Stimulated activated memory B cell treated with anti-CD40 and anti-IgM and Interleukin-4, amounts not matched to agents 10 μg/mL and 1 μg/mL and 100 μg/mL, for 72 hours (primary cell): ENCODE results near the gene DRD4.

Source experiments
- ATAC-seq: fragments of 150-1000 bp; cut with Tn5 transposase; 2 replicates; pipeline ENCODE4 v1.10.0; 2021
- H3K27ac Mint-ChIP-seq: one replicate; pipeline ENCODE4 v1.8.0; 2022; ENCODE audit warnings: mild to moderate bottlenecking, mixed read lengths
- H3K27me3 Mint-ChIP-seq: one replicate; pipeline ENCODE4 v1.8.0; 2022; ENCODE audit warnings: mixed read lengths
- H3K36me3 Mint-ChIP-seq: one replicate; pipeline ENCODE4 v1.8.0; 2022; ENCODE audit warnings: mixed read lengths
- H3K4me1 Mint-ChIP-seq: one replicate; pipeline ENCODE4 v1.8.0; 2022; ENCODE audit warnings: mixed read lengths
- H3K4me3 Mint-ChIP-seq: one replicate; pipeline ENCODE4 v1.8.0; 2022; ENCODE audit warnings: mild to moderate bottlenecking, moderate library complexity, mixed read lengths
- H3K9me3 Mint-ChIP-seq: one replicate; pipeline ENCODE4 v1.8.0; 2022; ENCODE audit warnings: mixed read lengths

DRD4 gene

GRCh38 chr11:605286-606129 lies 31.6 kb upstream of the DRD4 start:
- no peak for ATAC-seq
- Mint-ChIP-seq H3K4me3 (no peak overlapping the region), H3K4me1 (no peaks in the 10 kb centered on the region), H3K27me3 (no peaks in the 10 kb centered on the region), H3K9me3 (no peaks in the 10 kb centered on the region), H3K27ac (no peak overlapping the region), H3K36me3 (peaks cover 42% of the 10 kb centered on the region)

- Mint-ChIP-seq H3K36me3 (peaks cover 47% of the 10 kb centered on the region), H3K27me3 (no peaks in the 10 kb centered on the region), H3K4me3 (no peak overlapping the region), H3K4me1 (no peaks in the 10 kb centered on the region), H3K9me3 (no peaks in the 10 kb centered on the region), H3K27ac (no peak overlapping the region)
- no peak for ATAC-seq
These were observed 30.8 kb upstream of the DRD4 start for GRCh38 chr11:606245-606644.

- Mint-ChIP-seq H3K9me3 (no peaks in the 10 kb centered on the region), H3K36me3 (peaks cover 37% of the 10 kb centered on the region), H3K4me3 (no peak overlapping the region), H3K4me1 (no peaks in the 10 kb centered on the region), H3K27me3 (no peaks in the 10 kb centered on the region), H3K27ac (no peak overlapping the region)
- no peak for ATAC-seq
These were observed 29.9 kb upstream of the DRD4 start for GRCh38 chr11:607020-607780.

- Mint-ChIP-seq H3K27me3 (no peaks in the 10 kb centered on the region), H3K4me1 (peaks cover 9% of the 10 kb centered on the region), H3K36me3 (peaks cover 36% of the 10 kb centered on the region), H3K4me3 (no peak overlapping the region), H3K27ac (no peak overlapping the region), H3K9me3 (no peaks in the 10 kb centered on the region)
- no peak for ATAC-seq
These were observed 29.0 kb upstream of the DRD4 start for GRCh38 chr11:607971-608659.

GRCh38 chr11:608791-609251 lies 28.2 kb upstream of the DRD4 start:
- ATAC-seq = no peak
- Mint-ChIP-seq H3K4me3 (no peak overlapping the region), H3K27ac (no peak overlapping the region), H3K4me1 (peaks cover 16% of the 10 kb centered on the region), H3K9me3 (no peaks in the 10 kb centered on the region), H3K36me3 (peaks cover 35% of the 10 kb centered on the region), H3K27me3 (no peaks in the 10 kb centered on the region)

GRCh38 chr11:609341-609811 lies 27.7 kb upstream of the DRD4 start:
- Mint-ChIP-seq H3K4me3 (no peak overlapping the region), H3K36me3 (peaks cover 30% of the 10 kb centered on the region), H3K27ac (no peak overlapping the region)

GRCh38 chr11:610146-610801 lies 26.8 kb upstream of the DRD4 start:
- Mint-ChIP-seq H3K9me3 (no peaks in the 10 kb centered on the region), H3K4me1 (peaks cover 26% of the 10 kb centered on the region), H3K4me3 (no peak overlapping the region), H3K27ac (no peak overlapping the region), H3K36me3 (peaks cover 24% of the 10 kb centered on the region), H3K27me3 (no peaks in the 10 kb centered on the region)
- ATAC-seq = no peak

More at GRCh38 chr11:609341-609811, 27.7 kb upstream of the DRD4 start:
- ATAC-seq = no peak
- H3K9me3 Mint-ChIP-seq = no peaks in the 10 kb centered on the region
- no peaks in the 10 kb centered on the region for H3K27me3 Mint-ChIP-seq
- H3K4me1 Mint-ChIP-seq = peaks cover 22% of the 10 kb centered on the region

GRCh38 chr11:611001-611996 lies 25.8 kb upstream of the DRD4 start:
- H3K4me1 Mint-ChIP-seq = peaks cover 29% of the 10 kb centered on the region
- no peaks in the 10 kb centered on the region for H3K27me3 Mint-ChIP-seq
- H3K27ac Mint-ChIP-seq = no peak overlapping the region
- ATAC-seq = no peak
- peaks cover 24% of the 10 kb centered on the region for H3K36me3 Mint-ChIP-seq
- no peaks in the 10 kb centered on the region for H3K9me3 Mint-ChIP-seq
- H3K4me3 Mint-ChIP-seq = no peak overlapping the region

GRCh38 chr11:612201-612960 lies 24.7 kb upstream of the DRD4 start:
- H3K4me3 Mint-ChIP-seq = no peak overlapping the region
- peaks cover 35% of the 10 kb centered on the region for H3K4me1 Mint-ChIP-seq
- no peaks in the 10 kb centered on the region for H3K27me3 Mint-ChIP-seq
- H3K9me3 Mint-ChIP-seq = no peaks in the 10 kb centered on the region
- peak overlapping the region; percentile 88 for H3K27ac Mint-ChIP-seq
- H3K36me3 Mint-ChIP-seq = peaks cover 20% of the 10 kb centered on the region
- ATAC-seq = no peak

GRCh38 chr11:612961-613300 lies 24.1 kb upstream of the DRD4 start:
- H3K9me3 Mint-ChIP-seq = no peaks in the 10 kb centered on the region
- H3K27ac Mint-ChIP-seq = peak overlapping the region; percentile 88
- no peak for ATAC-seq
- no peaks in the 10 kb centered on the region for H3K27me3 Mint-ChIP-seq
- peaks cover 35% of the 10 kb centered on the region for H3K4me1 Mint-ChIP-seq
- no peak overlapping the region for H3K4me3 Mint-ChIP-seq
- H3K36me3 Mint-ChIP-seq = peaks cover 17% of the 10 kb centered on the region

- ATAC-seq = peak; percentile 3
- Mint-ChIP-seq H3K4me1 (peaks cover 35% of the 10 kb centered on the region), H3K9me3 (no peaks in the 10 kb centered on the region), H3K27me3 (no peaks in the 10 kb centered on the region), H3K36me3 (peaks cover 16% of the 10 kb centered on the region), H3K4me3 (no peak overlapping the region), H3K27ac (peak overlapping the region; percentile 88)
These were observed 23.6 kb upstream of the DRD4 start for GRCh38 chr11:613369-613968.

- H3K36me3 Mint-ChIP-seq = peaks cover 15% of the 10 kb centered on the region
- H3K27me3 Mint-ChIP-seq = no peaks in the 10 kb centered on the region
- peak overlapping the region; percentile 88 for H3K27ac Mint-ChIP-seq
- peak overlapping the region; percentile 57 for H3K4me3 Mint-ChIP-seq
- H3K4me1 Mint-ChIP-seq = peaks cover 35% of the 10 kb centered on the region
- no peak for ATAC-seq
- H3K9me3 Mint-ChIP-seq = no peaks in the 10 kb centered on the region
These were observed 22.9 kb upstream of the DRD4 start for GRCh38 chr11:614021-614622.
